ENCODE measurements around the gene SLC23A2.

The SLC23A2 gene

GRCh38 chr20:4837760-4838159, 163.6 kb downstream of the SLC23A2 start:
- no peak for DNase-seq

GRCh38 chr20:4836935-4837334, 164.4 kb downstream of the SLC23A2 start:
- DNase-seq: no peak

DNA sequence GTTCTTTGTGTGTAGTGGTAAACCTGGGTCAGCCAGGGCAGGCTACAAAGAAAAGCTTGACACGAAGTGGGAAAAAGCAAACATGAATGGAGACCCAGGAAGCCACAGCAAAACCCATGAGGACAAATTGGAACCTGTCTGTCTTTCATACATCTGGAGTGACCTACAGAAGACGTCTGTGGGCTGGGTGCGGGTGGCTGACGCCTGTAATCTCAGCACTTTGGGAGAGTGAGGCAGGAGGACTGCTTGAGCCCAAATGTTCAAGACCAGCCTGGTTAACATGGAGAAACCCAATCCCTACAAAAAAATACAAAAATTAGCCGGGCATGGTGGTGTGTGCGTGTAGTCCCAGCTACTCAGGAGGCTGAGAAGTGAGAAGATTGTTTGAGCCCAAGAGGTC, 164.8 kb downstream of the SLC23A2 start:
- no peak for DNase-seq

GRCh38 chr20:4835244-4836177, 165.8 kb downstream of the SLC23A2 start:
- DNase-seq: peak; percentile 69

GRCh38 chr20:4833074-4833728, 168.1 kb downstream of the SLC23A2 start:
- no peak for DNase-seq

DNA sequence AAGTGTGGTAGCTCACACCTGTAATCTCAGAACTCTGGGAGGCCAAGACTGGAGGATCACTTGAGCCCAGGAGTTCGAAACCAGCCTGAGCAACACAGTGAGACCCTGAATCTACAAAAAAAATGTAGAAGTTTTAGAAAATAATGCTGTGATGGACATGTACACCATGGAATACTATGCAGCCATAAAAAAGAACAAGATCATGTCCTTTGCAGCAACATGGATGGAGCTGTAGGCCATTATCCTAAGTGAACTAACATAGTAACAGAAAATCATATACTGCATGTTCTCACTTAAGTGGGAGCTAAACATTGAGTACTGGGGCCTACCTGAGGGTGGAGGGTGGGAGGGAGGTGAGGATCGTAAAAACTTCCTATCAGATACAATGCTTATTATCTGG, 168.8 kb downstream of the SLC23A2 start:
- no peak for DNase-seq

DNA sequence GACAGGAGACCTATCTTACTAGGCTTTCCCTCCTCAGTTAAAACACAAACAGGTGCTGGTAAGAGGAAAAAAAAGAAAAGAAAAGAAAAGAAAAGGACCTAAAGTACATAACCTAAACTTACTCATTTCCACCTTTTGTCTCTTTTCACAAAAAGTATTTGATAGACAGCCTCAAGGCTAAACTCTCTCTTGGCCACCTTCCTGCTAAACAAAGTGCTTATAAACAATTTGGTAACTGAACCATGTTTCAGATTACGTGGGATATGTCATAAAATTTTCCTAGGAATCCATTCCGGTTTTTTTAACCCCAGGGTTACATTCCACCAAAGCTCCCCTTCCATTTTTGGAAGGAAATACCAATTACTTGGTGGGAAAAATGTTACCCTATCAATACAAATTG, 170.6 kb downstream of the SLC23A2 start:
- DNase-seq: no peak

GRCh38 chr20:4830259-4830658, 171.1 kb downstream of the SLC23A2 start:
- no peak for DNase-seq

DNA sequence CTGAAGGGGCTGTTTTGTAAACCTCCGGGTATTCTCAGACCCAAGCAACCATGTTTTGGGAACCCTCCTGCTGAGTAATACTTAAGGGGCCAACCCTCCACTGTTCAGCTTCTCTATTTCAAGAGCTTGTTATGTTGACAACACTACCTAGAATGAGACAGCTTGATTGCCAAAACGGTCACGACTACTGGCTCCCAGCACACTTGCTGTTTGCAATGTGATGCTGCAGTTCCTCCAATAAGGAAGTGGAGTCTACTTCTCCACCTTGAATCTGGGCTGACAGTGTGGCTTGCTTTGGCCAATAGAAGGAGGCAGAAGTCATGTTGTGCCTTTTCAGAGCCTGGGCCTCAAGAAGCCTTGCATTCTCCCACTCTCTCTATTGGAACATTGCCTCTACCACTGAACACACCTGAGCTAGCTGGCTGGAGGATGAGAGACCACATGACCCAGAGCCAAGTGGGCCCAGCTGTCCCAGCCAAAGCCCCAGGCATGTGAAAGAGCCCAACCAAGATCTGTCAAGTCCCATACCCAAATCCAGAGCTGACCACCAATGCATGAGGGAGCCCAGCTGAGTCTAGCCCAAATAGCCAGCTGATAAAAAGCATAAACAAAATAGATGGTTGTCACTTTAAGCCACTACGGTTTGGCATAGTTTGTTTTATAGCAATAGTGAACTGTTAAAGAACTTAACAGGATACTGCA, 171.6 kb downstream of the SLC23A2 start:
- DNase-seq: no peak

DNA sequence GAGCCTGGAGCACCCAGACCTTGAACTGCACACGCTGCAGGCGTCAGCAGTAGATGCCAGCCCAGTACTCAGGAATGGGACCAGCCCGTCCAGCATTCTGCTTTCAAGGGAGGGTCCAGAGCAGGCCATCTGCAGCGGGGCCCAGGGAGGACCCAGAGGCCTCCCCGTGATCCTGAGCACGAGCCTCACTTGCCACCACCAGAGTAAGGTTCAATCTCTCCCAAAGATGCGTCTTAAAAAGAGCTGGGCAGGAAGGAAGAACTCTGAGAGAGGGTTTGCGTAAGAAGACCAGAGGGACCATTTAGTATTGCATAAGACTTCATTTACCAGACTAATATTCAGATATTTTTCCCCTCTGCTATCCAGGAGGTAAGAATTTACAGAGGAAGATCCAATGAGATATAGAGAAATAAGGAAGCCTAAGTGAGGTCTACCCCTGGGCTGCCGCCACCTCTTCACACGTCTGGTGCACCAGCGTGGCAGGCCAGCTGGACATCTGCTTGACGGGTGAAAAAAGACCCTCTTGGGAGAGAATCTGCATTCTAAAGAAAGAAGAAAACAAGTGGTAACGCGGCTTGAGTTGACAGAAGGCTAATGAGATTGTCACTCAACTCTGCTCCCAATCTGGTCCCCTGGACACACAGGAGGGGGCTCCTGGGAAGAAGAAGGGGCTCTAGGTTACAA, 172.3 kb downstream of the SLC23A2 start:
- no peak for DNase-seq

GRCh38 chr20:4821590-4821989, 179.7 kb downstream of the SLC23A2 start:
- DNase-seq: no peak

DNA sequence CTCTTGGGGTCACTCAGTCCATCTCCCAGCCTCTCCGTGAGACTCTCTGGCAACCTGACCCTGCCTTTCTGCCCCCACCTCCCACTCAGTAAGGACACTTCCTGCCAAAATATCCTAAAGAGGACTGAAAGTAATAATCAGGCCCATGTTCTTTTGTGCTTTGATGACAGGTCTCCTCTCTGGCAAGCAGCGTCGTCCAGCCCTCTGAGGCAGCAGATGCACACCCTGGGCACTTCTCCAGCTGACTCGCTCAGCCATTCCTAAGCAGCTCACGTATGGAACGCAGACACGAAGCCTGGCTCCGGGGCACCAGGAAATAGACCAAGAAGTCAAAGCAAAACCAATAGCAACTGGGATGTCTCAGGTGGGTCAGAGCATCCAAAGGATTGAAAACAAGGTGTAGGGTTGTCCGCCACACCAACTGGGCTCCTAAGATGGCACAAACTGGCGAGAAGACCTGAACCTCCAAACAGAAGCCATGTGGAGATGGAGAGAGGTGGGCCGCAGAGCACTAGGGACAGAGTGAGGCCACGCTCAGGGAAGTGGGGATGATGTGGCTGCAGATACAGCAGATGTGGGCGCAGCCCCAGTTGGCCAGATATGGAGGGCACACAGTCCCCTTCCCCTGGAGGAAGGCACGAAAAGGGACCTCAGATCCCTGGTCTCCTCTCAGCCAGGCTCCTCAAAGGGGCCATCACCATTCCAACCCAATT, 180.3 kb downstream of the SLC23A2 start:
- DNase-seq: peak; percentile 17

GRCh38 chr20:4819901-4820300, 181.4 kb downstream of the SLC23A2 start:
- DNase-seq: no peak

DNA sequence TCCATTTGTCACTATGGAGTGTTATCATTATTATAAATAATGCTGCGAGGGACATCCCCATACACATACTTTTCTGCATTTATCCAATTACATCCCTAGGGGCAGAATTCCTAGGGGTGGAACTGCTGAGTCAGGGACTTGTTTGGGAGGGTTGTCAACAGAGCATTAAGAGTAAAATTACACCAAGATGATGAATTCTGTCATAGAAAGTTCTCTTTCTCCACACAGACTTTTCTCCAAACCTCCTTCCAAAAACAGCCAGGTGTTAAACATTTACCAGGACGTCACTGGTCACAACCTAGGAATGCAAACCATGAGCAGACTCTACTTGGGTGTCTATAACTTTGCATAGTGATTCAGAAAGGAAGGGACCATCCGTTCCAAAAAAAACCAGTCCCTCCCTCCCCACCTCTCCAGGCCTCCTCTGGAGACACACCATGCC, 184.1 kb downstream of the SLC23A2 start:
- no peak for DNase-seq

GRCh38 chr20:4815628-4816027, 185.7 kb downstream of the SLC23A2 start:
- DNase-seq: no peak

GRCh38 chr20:4814696-4815252, 186.5 kb downstream of the SLC23A2 start:
- DNase-seq: no peak

GRCh38 chr20:4813863-4814695, 187.2 kb downstream of the SLC23A2 start:
- no peak for DNase-seq

DNA sequence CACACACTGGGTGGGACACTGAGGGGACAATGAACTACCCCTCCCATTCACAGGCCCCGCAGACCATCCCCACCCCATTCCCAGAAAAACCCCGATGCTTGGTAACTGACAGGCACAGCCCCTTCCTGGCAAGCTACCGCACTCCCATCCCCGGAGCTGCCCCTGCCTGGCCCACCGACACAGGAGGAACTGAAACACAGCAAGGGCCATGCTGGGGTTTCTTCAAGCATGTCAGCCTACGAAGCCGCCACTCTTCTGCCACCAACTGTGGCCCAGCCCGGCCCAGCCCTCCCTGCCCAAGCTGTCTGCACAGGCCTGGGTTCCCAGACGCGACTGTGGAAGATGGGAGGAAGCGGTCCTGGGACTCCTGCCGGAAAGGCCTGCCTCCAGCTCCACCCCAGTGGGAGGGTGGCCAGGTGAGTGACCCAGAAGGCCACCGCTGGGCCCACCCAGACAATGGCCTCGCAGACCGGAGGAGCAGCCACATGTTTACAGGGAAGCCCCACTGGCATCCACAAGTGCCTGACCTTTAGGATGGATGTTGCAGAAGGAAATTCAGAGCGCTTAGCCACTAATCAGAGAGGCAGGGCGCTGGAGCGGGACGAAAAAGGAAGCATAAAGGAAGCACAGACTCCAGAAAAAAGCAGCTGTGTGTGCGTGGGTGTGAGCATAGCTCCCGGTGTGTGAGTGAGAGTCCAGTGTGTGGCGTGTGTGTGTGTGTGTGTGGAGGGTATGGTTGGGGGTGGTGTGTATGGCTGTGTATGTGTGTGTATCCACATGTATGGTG, 188.0 kb downstream of the SLC23A2 start:
- DNase-seq: peak; percentile 66

DNA sequence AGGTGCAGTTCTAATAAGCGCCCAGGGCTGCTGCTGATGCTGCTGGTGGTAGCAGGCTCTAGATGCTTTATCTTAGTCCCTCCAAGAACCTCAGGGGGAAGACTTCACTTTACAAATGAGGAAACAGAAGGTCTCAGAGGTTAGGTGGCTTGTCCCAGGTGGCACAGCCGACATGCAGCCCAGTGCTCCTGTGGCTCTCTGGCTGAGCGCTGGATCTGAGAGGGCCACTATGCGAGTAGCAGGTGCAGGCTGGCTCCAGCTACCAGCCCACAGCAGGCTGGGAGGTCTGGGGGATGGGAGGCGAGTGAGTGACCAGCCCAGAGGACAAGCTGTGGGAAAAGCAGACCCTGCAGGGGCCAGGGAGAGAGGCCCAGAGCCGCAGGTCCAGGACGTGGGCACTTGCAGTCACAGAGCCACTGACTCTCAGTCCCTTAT, 188.7 kb downstream of the SLC23A2 start:
- peak; percentile 60 for DNase-seq

DNA sequence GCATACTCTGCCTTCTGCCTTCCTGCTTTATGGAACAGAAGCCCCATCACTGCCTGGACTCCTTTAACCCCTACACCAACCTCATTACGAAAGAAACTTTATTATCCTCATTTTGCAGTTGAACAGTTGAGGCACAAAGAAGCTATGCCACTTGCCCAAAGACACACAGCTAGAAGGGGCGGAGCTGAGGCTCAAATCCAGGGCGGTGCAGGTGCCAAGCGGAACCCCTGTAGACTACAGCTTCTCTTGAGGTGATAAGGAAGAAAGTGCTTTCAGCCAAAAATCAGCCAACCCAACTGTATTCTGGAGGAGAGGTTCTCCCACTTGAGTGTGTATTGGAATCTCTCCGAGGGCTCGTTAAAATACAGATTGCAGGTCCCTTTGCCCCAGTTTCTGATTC, 189.1 kb downstream of the SLC23A2 start:
- DNase-seq: no peak

Measured in eye (tissue), 1 donor.